GM10266 (cell line): Measurements from ENCODE around the gene FAM76A.
A peak's percentile ranks its signal among the peaks of the same experiment; 100 is the strongest.
"Not testable (repeated sequence)": the region's sequence is repeated elsewhere in the genome, so short reads cannot be mapped to it uniquely, and the experiment has no call there.

Experiments used
- DNase-seq: peaks from one replicate; pipeline ENCODE4 v3.0.0; 2012; ENCODE audit errors: extremely low spot score
- CTCF ChIP-seq: IDR thresholded peaks from 2 replicates; pipeline ENCODE4 v1.5.1; 2012; ENCODE audit warnings: mild to moderate bottlenecking, low read depth; ENCODE audit not compliant: control insufficient read depth, insufficient read depth; ENCODE audit errors: missing control alignments

Gene FAM76A

GRCh38 chr1:27725374-27726172 is at the start of gene FAM76A:
TSS of gene FAM76A (plus strand) at chr1:27725961. CDS start at chr1:27726081, 120 bp downstream.
- peak; percentile 62 for TF ChIP-seq CTCF

GRCh38 chr1:27676410-27676809 is 49.4 kb upstream of the FAM76A start:
- TF ChIP-seq CTCF = no peak
- DNase-seq = no peak

More at GRCh38 chr1:27725374-27726172, at the start of gene FAM76A:
- peak; percentile 99 for DNase-seq

DNA sequence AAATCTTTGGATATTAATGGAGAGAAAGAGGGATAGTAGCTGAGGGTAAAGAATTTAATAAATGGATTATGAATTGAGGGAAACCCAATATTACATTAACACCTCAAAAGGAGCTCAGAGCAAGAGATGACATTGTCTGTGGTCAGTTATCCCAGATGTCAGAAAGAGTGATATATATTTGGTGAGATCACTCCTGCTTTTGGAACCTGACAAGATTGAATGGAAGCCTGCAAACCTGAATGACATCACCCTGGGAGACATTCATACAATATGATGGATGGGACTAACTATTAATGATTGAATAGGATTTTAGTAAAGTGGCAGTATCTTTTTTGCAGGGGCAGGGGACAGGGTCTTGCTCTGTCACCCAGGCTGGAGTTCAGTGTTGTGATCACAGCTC is 47.0 kb upstream of the FAM76A start:
- no peak for DNase-seq
- TF ChIP-seq CTCF = no peak

DNA sequence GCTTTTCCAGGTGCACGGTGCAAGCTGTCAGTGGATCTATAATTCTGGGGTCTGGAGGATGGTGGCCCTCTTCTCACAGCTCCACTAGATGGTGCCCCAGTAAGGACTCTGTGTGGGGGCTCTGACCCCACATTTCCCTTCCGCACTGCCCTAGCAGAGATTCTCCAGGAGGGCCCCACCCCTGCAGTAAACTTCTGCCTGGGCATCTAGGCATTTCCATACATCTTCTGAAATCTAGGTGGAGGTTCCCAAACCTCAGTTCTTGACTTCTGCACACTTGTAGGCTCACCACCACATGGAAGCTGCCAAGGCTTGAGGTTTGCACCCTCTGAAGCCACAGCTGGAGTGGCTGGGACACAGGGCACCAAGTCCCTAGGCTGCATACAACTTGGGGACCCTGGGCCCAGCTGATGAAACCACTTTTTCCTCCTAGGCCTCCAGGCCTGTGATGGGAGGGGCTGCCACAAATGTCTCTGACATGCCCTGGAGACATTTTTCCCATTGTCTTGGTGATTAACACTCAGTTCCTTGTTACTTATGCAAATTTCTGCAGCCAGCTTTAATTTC is 45.5 kb upstream of the FAM76A start:
- not testable (repeated sequence) for DNase-seq

GRCh38 chr1:27681580-27681979 is 44.2 kb upstream of the FAM76A start:
- not testable (repeated sequence) for DNase-seq

DNA sequence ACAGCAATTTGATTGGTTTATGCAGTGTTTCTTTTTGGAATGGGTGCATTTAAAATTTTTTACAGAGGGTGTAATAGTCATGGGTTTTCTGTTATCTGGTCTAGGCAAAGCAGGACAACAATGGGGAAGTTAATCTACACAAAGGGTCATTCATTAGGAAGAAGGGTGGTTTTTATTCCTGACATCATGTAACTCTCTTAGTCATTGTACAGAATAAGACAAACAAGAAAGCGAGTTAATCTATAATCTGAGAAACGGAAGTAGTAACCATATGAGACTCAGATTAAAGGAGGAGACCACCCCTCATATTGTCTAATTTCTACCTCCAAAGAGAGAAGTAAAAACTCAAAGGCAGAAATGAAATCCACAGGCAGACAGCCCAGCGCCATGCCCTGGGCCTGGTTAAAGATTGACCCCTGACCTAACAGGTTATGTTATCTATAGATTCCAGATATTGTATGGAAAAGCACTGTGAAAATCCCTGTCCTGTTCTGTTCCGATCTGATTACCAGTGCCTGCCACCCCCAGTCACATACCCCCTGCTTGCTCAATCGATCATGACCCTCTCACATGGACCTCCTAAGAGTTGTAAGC is 43.3 kb upstream of the FAM76A start:
- TF ChIP-seq CTCF = no peak
- DNase-seq = no peak

DNA sequence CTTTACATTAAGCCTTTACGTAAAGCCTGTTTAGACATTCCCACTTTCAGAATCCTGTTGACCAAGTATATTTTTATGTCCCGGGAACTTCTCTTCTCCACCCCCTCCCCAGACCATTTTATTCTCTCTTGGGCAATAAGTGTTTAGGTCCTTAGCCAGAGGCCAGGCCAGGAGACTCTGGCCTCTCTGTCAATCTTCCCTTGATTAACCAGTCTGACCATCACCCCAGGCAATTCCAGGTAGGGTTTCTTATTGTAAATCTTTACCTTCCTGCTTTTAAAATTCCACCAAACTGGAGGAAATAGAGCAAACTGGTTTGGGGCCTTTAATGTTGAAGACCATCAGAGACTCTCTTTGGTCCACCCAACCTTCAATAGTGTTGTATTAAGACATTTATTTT is 41.6 kb upstream of the FAM76A start:
- TF ChIP-seq CTCF = no peak
- no peak for DNase-seq

- DNase-seq = no peak
- TF ChIP-seq CTCF = no peak
Observed at GRCh38 chr1:27686223-27686990, 39.4 kb upstream of the FAM76A start.
